ENCODE measurements around the gene SEL1L3. TPM values are rescaled to one million over a fixed set of nuclear protein-coding genes. Genes with fewer than 3 reads are reported as not detected.

The SEL1L3 gene
- total RNA-seq, 4 donors from 2014 or later: 6.9 to 13.5 (median 7.5) TPM

GRCh38 chr4:25814301-25815136, 48.3 kb downstream of the SEL1L3 start:
- H3K4me1 ChIP-seq: peaks cover 0 to 5% (median 3%) of the 10 kb centered on the region in 3 donors
- H3K9me3 ChIP-seq: no peaks in the 10 kb centered on the region
- DNase-seq: no peak
- no peaks in the 10 kb centered on the region for H3K27me3 ChIP-seq
- intact Hi-C loops (cut with DNase I): no loop called here
- H3K27ac ChIP-seq: no peak overlapping the region
- H3K36me3 ChIP-seq: peaks cover 0 to 11% (median 0%) of the 10 kb centered on the region in 3 donors
- no peak overlapping the region for H3K4me3 ChIP-seq
- 71 to 72% methylated on average over 13 of the region's 13 CpGs for WGBS, 2 donors
- no peak for TF ChIP-seq CTCF (IDR thresholded peaks at IDR 0.05)
- no peak for TF ChIP-seq POLR2A (IDR thresholded peaks at IDR 0.05)

GRCh38 chr4:25813448-25814106, 49.2 kb downstream of the SEL1L3 start:
- intact Hi-C loops (cut with DNase I): no loop called here
- no peaks in the 10 kb centered on the region for H3K27me3 ChIP-seq
- 69 to 74% methylated on average over 9 of the region's 9 CpGs for WGBS, 2 donors
- peaks cover 0 to 5% (median 3%) of the 10 kb centered on the region in 3 donors for H3K4me1 ChIP-seq
- no peak overlapping the region for H3K4me3 ChIP-seq
- DNase-seq: no peak
- H3K27ac ChIP-seq: peak overlapping the region in 1 of 4 donors; percentile 0
- H3K9me3 ChIP-seq: no peaks in the 10 kb centered on the region
- TF ChIP-seq POLR2A (IDR thresholded peaks at IDR 0.05) (no peak), CTCF (IDR thresholded peaks at IDR 0.05) (no peak)
- peaks cover 0 to 7% (median 0%) of the 10 kb centered on the region in 3 donors for H3K36me3 ChIP-seq

GRCh38 chr4:25811841-25812240, 50.9 kb downstream of the SEL1L3 start:
- no peak for TF ChIP-seq CTCF (IDR thresholded peaks at IDR 0.05)
- no peak for TF ChIP-seq POLR2A (IDR thresholded peaks at IDR 0.05)
- no peak overlapping the region for H3K4me3 ChIP-seq
- 92 to 95% methylated on average over 9 of the region's 9 CpGs for WGBS, 2 donors
- no peaks in the 10 kb centered on the region for H3K27me3 ChIP-seq
- intact Hi-C loops (cut with DNase I): no loop called here
- no peaks in the 10 kb centered on the region for H3K36me3 ChIP-seq
- no peaks in the 10 kb centered on the region for H3K9me3 ChIP-seq
- H3K27ac ChIP-seq: no peak overlapping the region
- no peak for DNase-seq
- H3K4me1 ChIP-seq: peaks cover 0 to 5% (median 3%) of the 10 kb centered on the region in 3 donors

GRCh38 chr4:25811374-25811690, 51.5 kb downstream of the SEL1L3 start:
- intact Hi-C loops (cut with DNase I): no loop called here
- Histone ChIP-seq H3K4me1 (peaks cover 0 to 5% (median 3%) of the 10 kb centered on the region in 3 donors), H3K36me3 (no peaks in the 10 kb centered on the region), H3K27ac (no peak overlapping the region), H3K9me3 (no peaks in the 10 kb centered on the region), H3K27me3 (no peaks in the 10 kb centered on the region), H3K4me3 (no peak overlapping the region)
- WGBS, 2 donors: 89 to 92% methylated on average over 4 of the region's 4 CpGs
- TF ChIP-seq CTCF (IDR thresholded peaks at IDR 0.05) (no peak), POLR2A (IDR thresholded peaks at IDR 0.05) (no peak)
- DNase-seq: no peak
